Cardiac fibroblast (primary cell): ENCODE measurements around the gene CHRNA5.

Experiments used
- DNase-seq, 2 donors: peaks; one replicate each; pipeline versions ENCODE4 v3.0.0 to v3.0.0-alpha.2; 2010; ENCODE audit warnings: low read depth in 2 of 2
- H3K4me3 ChIP-seq, 2 donors: replicated peaks in 1 of 2; 1 replicate in 1 of 2; 2 replicates in 1 of 2; pipeline ENCODE4 v1.5.1; 2011; ENCODE audit warnings: low read depth in 2 of 2, low read length in 2 of 2, mild to moderate bottlenecking in 2 of 2, moderate library complexity in 1 of 2
- CTCF ChIP-seq: IDR thresholded peaks from one replicate; pipeline ENCODE4 v1.5.1; 2011; ENCODE audit warnings: low read depth, mild to moderate bottlenecking, low read length, inconsistent platforms

The CHRNA5 gene

GRCh38 chr15:78624651-78625590 is 59.6 kb downstream of the CHRNA5 start:
- no peak for TF ChIP-seq CTCF
- H3K4me3 ChIP-seq = no peak overlapping the region
- no peak for DNase-seq

- no peak overlapping the region for H3K4me3 ChIP-seq
- DNase-seq = no peak
- TF ChIP-seq CTCF = no peak
Measured at GRCh38 chr15:78625606-78626280, 60.4 kb downstream of the CHRNA5 start.

GRCh38 chr15:78626381-78626995 is 61.2 kb downstream of the CHRNA5 start:
- H3K4me3 ChIP-seq = no peak overlapping the region
- no peak for TF ChIP-seq CTCF
- no peak for DNase-seq

DNA sequence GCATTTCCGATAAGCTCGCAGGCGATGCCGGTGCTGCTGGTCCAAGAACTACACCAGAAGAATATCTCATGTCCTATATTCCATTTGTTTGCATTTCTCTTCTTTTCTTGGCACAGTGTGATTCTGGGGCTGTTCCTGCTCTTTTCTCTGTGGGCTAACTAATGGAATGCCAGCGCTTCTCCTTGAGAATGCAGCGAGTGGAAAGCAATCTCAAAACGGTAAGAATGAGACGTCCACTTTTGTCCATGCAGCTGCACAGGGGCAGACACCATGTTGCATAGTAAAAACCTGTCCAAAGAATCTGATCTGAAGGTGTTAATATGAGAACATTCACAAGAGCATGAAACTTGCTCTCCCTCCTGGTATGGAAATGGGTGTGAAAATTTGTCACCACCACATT is 62.0 kb downstream of the CHRNA5 start:
- no peak overlapping the region for H3K4me3 ChIP-seq
- TF ChIP-seq CTCF = no peak
- no peak for DNase-seq

DNA sequence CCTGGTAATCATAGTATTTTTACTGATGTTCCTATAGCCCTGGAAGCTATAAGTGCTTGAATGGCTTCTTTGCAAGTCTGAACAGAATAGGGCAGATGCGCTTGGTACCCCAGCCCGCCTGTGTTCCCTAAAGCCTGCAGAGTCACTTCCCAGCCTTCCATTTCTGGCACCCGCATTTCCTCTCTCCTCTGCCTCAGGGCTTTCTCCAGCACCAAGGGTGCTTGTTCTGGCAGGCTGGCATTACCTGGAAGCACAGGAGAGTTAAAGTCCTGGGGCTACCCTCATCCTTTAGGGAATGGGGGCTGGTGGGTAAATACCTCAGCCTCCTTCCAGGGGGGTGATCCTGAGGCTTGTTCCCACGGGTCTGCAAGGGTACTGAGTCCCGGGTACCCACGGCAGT is 62.9 kb downstream of the CHRNA5 start:
- no peak for DNase-seq
- no peak for TF ChIP-seq CTCF
- no peak overlapping the region for H3K4me3 ChIP-seq

DNA sequence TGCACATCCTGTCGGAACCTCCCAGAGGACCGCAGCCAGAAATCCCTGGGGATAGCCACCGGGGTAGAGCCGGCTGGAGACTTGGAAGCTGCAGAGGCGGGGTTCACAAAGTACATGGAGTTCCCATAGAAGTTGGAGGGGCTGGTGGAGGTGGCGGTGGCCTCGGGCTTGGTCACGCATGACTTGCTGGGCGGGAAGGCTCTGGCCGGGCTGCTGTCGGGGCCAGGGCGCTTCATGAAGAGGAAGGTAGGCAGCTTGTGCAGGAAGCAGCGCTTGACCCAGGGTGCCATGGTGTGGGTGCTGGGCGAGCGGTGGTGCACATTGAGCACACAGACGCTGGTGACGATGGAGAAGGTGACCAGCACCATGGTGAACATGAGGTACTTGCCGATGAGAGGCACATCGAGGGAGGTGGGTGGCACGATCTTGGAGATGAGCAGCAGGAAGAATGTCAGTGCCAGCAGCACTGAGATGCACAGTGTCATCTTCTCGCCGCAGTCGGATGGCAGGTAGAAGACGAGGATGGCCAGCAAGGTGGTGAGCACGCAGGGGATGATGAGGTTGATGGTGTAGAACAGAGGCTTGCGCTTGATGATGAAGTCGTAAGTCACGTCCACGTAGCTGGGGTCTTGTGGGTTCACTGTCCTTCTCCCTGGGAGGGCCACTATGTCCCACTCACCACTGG is 63.9 kb downstream of the CHRNA5 start:
- no peak overlapping the region for H3K4me3 ChIP-seq
- no peak for DNase-seq
- no peak for TF ChIP-seq CTCF
